ENCODE data around the gene ATP8A1. TPM values are rescaled to one million over a fixed set of nuclear protein-coding genes. Genes with fewer than 3 reads are reported as not detected.

The ATP8A1 gene
- total and polyA plus RNA-seq, 2 of the 8 experiments (the other 6 are each of a cell fraction or from before 2014, with no cell fraction given), result 3.7 to 14.9 TPM

DNA sequence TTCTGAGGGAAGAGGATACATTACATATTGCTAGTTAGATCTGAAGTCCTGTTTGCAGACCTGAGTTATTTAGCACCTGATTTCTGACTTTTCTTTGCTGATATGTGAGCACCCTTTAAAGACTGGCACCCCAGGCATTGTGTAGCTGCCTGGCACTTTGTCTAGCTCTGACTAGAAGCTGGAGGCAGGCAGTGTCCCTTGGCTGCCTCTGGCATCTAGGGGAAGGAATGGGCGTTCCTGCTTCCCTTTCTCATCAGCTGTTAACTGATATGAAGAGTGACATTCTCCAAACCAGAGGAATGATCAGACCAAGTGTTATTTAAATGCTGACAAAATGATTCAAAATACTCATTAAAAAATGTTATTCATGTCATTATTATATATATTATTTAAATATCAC is 289.9 kb downstream of the ATP8A1 start (continued):
- TF ChIP-seq ATF2 (IDR thresholded peaks at IDR 0.05; ENCODE audit: low read length), result no peak
- no peak for TF ChIP-seq FOSL1 (IDR thresholded peaks at IDR 0.05; ENCODE audit: insufficient read depth, low read depth, low read length)
- no peak for TF ChIP-seq TCF12 (IDR thresholded peaks at IDR 0.05; ENCODE audit: low read depth, low read length)
- TF ChIP-seq CHD1 (IDR thresholded peaks at IDR 0.05; ENCODE audit: low read depth, low read length), result no peak
- no peak for TF ChIP-seq SIN3A (conservative IDR thresholded peaks at IDR 0.05 in 1 of 2, IDR thresholded peaks at IDR 0.05 in 1 of 2; ENCODE audit: low read depth in 1 of 2, low read length in 2 of 2)
- TF ChIP-seq GABPA (IDR thresholded peaks at IDR 0.05; ENCODE audit: borderline replicate concordance, insufficient read depth, low read length), result no peak
- no peak for TF ChIP-seq GTF2F1 (IDR thresholded peaks at IDR 0.05; ENCODE audit: borderline replicate concordance, low read depth, low read length)
- no peak for TF ChIP-seq KDM4A (IDR thresholded peaks at IDR 0.05; ENCODE audit: low read depth, low read length, severe bottlenecking)
